H1 (cell line): Measurements from ENCODE around the gene CD200. TPM values are rescaled to one million over a fixed set of nuclear protein-coding genes. Genes with fewer than 3 reads are reported as not detected.

Experiments
- CTCF ChIA-PET: fragments of 300-600 bp; sonication (Branson Sonifier 250); formaldehyde crosslinking; loops from one replicate; lab custom pipeline; 2021; ENCODE audit not compliant: partially characterized antibody; lab: Charles Lee
- POLR2A ChIA-PET: fragments of 300-600 bp; sonication (Branson Sonifier 250); formaldehyde crosslinking; loops from one replicate; lab custom pipeline; 2021; ENCODE audit warnings: inconsistent platforms; ENCODE audit not compliant: partially characterized antibody; lab: Charles Lee
- DNase-seq, 2 experiments: peaks; one replicate each; pipeline versions ENCODE4 v3.0.0 to v3.0.0-alpha.2; 2010 to 2022; ENCODE audit warnings: low spot score in 2 of 2, low read depth in 1 of 2, mixed read lengths in 1 of 2
- FAIRE-seq: peaks from 2 replicates; lab custom pipeline; 2011; peaks lifted over from hg19 to GRCh38; lab: Jason Lieb, UNC
- H2AFZ ChIP-seq: 2 replicates; pipeline ENCODE4 v1.8.1; 2012; ENCODE audit warnings: low read length, inconsistent platforms
- H2AK5ac ChIP-seq: 2 replicates; pipeline ENCODE4 v1.6.1; 2013; ENCODE audit warnings: low read depth, low read length
- H2BK120ac ChIP-seq: replicated peaks from 2 replicates; pipeline ENCODE3; 2013; ENCODE audit warnings: low read depth, low read length, inconsistent platforms
- H2BK12ac ChIP-seq: 2 replicates; pipeline ENCODE4 v1.6.1; 2013; ENCODE audit warnings: low read depth, low read length
- H2BK15ac ChIP-seq: 2 replicates; pipeline ENCODE4 v1.6.1; 2013; ENCODE audit warnings: low read length
- H2BK20ac ChIP-seq: 2 replicates; pipeline ENCODE4 v1.6.1; 2013; ENCODE audit warnings: low read length
- H2BK5ac ChIP-seq: 2 replicates; pipeline ENCODE4 v1.6.1; 2013; ENCODE audit warnings: low read depth, low read length
- H3K14ac ChIP-seq: 2 replicates; pipeline ENCODE4 v1.6.1; 2013; ENCODE audit warnings: inconsistent platforms; ENCODE audit not compliant: insufficient read length
- H3K18ac ChIP-seq: 2 replicates; pipeline ENCODE4 v1.6.1; 2013; ENCODE audit warnings: low read length; ENCODE audit errors: extremely low read depth
- H3K23ac ChIP-seq: 2 replicates; pipeline ENCODE4 v1.6.1; 2013; ENCODE audit warnings: inconsistent platforms; ENCODE audit not compliant: insufficient read length
- H3K23me2 ChIP-seq: 2 replicates; pipeline ENCODE4 v1.6.1; 2013; ENCODE audit warnings: low read depth, low read length
- H3K27ac ChIP-seq: 2 replicates; pipeline ENCODE4 v1.6.1; 2011; ENCODE audit warnings: low read depth, low read length, inconsistent platforms
- H3K27me3 ChIP-seq, 4 experiments: replicated peaks in 1 of 4; 1 replicate in 1 of 4; 2 replicates in 3 of 4; pipeline versions ENCODE4 v1.6.1 to v1.8.1; 2011 to 2013; ENCODE audit warnings: low read length in 3 of 4, mild to moderate bottlenecking in 3 of 4, inconsistent platforms in 2 of 4, mixed read lengths in 2 of 4, moderate library complexity in 1 of 4; ENCODE audit not compliant: control insufficient read depth in 3 of 4, insufficient read depth in 3 of 4; ENCODE audit errors: extremely low read depth in 1 of 4
- H3K36me3 ChIP-seq, 4 experiments: 2 replicates each; pipeline versions ENCODE4 v1.6.1 to v1.8.1; 2011 to 2013; ENCODE audit warnings: mild to moderate bottlenecking in 4 of 4, low read length in 3 of 4, moderate library complexity in 2 of 4, control low read depth in 1 of 4, inconsistent platforms in 1 of 4; ENCODE audit not compliant: insufficient read depth in 4 of 4, control insufficient read depth in 2 of 4
- H3K4ac ChIP-seq: replicated peaks from 2 replicates; pipeline ENCODE3; 2013; ENCODE audit warnings: low read length, low read depth, mixed read lengths, inconsistent platforms; ENCODE audit not compliant: insufficient read length
- H3K4me1 ChIP-seq, 4 experiments: replicated peaks in 1 of 4; 1 replicate in 1 of 4; 2 replicates in 3 of 4; pipeline versions ENCODE4 v1.6.1 to v1.8.1; 2011 to 2013; ENCODE audit warnings: low read length in 3 of 4, inconsistent platforms in 2 of 4, mixed read lengths in 1 of 4; ENCODE audit not compliant: insufficient read depth in 4 of 4, control insufficient read depth in 3 of 4
- H3K4me2 ChIP-seq, 2 experiments: 2 replicates each; pipeline versions ENCODE4 v1.6.1 to v1.8.1; 2011 to 2013; ENCODE audit warnings: low read depth in 2 of 2, low read length in 2 of 2, control low read depth in 1 of 2, inconsistent platforms in 1 of 2, mild to moderate bottlenecking in 1 of 2; ENCODE audit not compliant: insufficient read depth in 1 of 2
- H3K4me3 ChIP-seq, 4 experiments: fragments of 200-600, 300-600 bp in 1 of 4; sonication (generic), shearing (Covaris generic), sonication (Bioruptor Twin) in 1 of 4; 2 replicates each; pipeline versions ENCODE4 v1.5.1 to v1.8.1; 2011 to 2016; ENCODE audit warnings: low read length in 4 of 4, low read depth in 3 of 4, control low read depth in 2 of 4, inconsistent platforms in 2 of 4, mild to moderate bottlenecking in 2 of 4, mixed read lengths in 1 of 4, moderate library complexity in 1 of 4; ENCODE audit not compliant: insufficient read depth in 2 of 4; ENCODE audit errors: extremely low read depth in 1 of 4
- H3K56ac ChIP-seq: replicated peaks from 2 replicates; pipeline ENCODE3; 2013; ENCODE audit warnings: low read depth, mild to moderate bottlenecking, mixed read lengths, low read length, inconsistent platforms; ENCODE audit not compliant: insufficient read length
- H3K79me1 ChIP-seq: 2 replicates; pipeline ENCODE4 v1.6.1; 2013; ENCODE audit warnings: low read depth, low read length, control low read depth
- H3K79me2 ChIP-seq, 2 experiments: 2 replicates each; pipeline versions ENCODE4 v1.6.1 to v1.8.1; 2012 to 2013; ENCODE audit warnings: low read length in 2 of 2, mild to moderate bottlenecking in 2 of 2, inconsistent platforms in 1 of 2; ENCODE audit not compliant: insufficient read depth in 2 of 2, control insufficient read depth in 1 of 2
- H3K9ac ChIP-seq, 4 experiments: replicated peaks in 1 of 4; 1 replicate in 1 of 4; 2 replicates in 3 of 4; pipeline versions ENCODE4 v1.6.1 to v1.8.1; 2011 to 2013; ENCODE audit warnings: low read depth in 3 of 4, low read length in 3 of 4, control low read depth in 2 of 4, mild to moderate bottlenecking in 2 of 4, moderate library complexity in 2 of 4, inconsistent platforms in 1 of 4; ENCODE audit errors: extremely low read depth in 1 of 4
- H3K9me3 ChIP-seq, 2 experiments: 2 replicates each; pipeline versions ENCODE4 v1.6.1 to v1.8.1; 2012 to 2013; ENCODE audit warnings: mild to moderate bottlenecking in 2 of 2, moderate library complexity in 2 of 2, control low read depth in 1 of 2, inconsistent platforms in 1 of 2, low read depth in 1 of 2, low read length in 1 of 2, mixed read lengths in 1 of 2; ENCODE audit not compliant: insufficient read depth in 2 of 2
- H4K20me1 ChIP-seq, 2 experiments: replicated peaks in 1 of 2; 2 replicates each; pipeline versions ENCODE3 to v1.8.1; 2011 to 2013; ENCODE audit warnings: inconsistent platforms in 2 of 2, low read length in 2 of 2, mild to moderate bottlenecking in 1 of 2; ENCODE audit not compliant: insufficient read depth in 2 of 2, control insufficient read depth in 1 of 2
- H4K5ac ChIP-seq: 2 replicates; pipeline ENCODE4 v1.6.1; 2013; ENCODE audit warnings: low read length, low read depth, mixed read lengths, inconsistent platforms; ENCODE audit not compliant: insufficient read length
- H4K8ac ChIP-seq: 2 replicates; pipeline ENCODE4 v1.8.0; 2013; ENCODE audit warnings: mild to moderate bottlenecking, moderate library complexity, low read length, inconsistent platforms; ENCODE audit not compliant: insufficient read depth; ENCODE audit errors: extremely low read depth
- H4K91ac ChIP-seq: replicated peaks from 2 replicates; pipeline ENCODE3; 2013; ENCODE audit warnings: low read length, mixed read lengths, inconsistent platforms; ENCODE audit not compliant: insufficient read length
- BCL11A ChIP-seq, 2 experiments: IDR thresholded peaks; one replicate each; pipeline ENCODE4 v1.6.1; 2011; ENCODE audit warnings: low read depth in 2 of 2, low read length in 2 of 2, mild to moderate bottlenecking in 2 of 2
- CHD1 ChIP-seq: IDR thresholded peaks from 2 replicates; pipeline ENCODE4 v1.6.1; 2012; ENCODE audit warnings: low read depth, low read length, improper control_type of control experiment
- CHD2 ChIP-seq: IDR thresholded peaks from 2 replicates; pipeline ENCODE4 v1.6.1; 2012; ENCODE audit warnings: low read length, improper control_type of control experiment
- GTF2F1 ChIP-seq: IDR thresholded peaks from 2 replicates; pipeline ENCODE4 v1.6.1; 2012; ENCODE audit warnings: low read depth, low read length, improper control_type of control experiment, borderline replicate concordance
- SUZ12 ChIP-seq: fragments of 200-600 bp; sonication (generic); IDR thresholded peaks from 2 replicates; pipeline ENCODE4 v1.6.1; 2012; ENCODE audit warnings: mild to moderate bottlenecking, inconsistent platforms, low read length, moderate library complexity, mixed read lengths
- WGBS, 2 experiments: shearing (Covaris generic) in 1 of 2; methylation state at CpG; one replicate each; pipeline versions ENCODE4 v1.1.6 to v1.1.7; 2013 to 2015; ENCODE audit warnings: low lambda C conversion rate in 2 of 2, mixed read lengths in 2 of 2, inconsistent platforms in 1 of 2, low coverage in 1 of 2, missing lambda C conversion rate in 1 of 2; ENCODE audit not compliant: insufficient replicate concordance in 2 of 2, insufficient coverage in 1 of 2, insufficient read length in 1 of 2; ENCODE audit errors: extremely low coverage in 1 of 2, missing lambda C conversion rate in 1 of 2; 5-methylcytosine and 5-hydroxymethylcytosine counted together
- polyA plus RNA-seq, 7 experiments: library from polyadenylated mRNA; depleted of rRNA in 3 of 7; stranded (reverse) in 5 of 7; unstranded in 2 of 7; fragments of >200 nt in 5 of 7; fragments of 200-250 nt in 2 of 7; gene quantifications; 1 replicate in 5 of 7; 2 replicates in 1 of 7; 4 replicates in 1 of 7; pipeline versions ENCODE4 v1.2.1 to v1.2.3, GENCODE V29; 2011 to 2013; ENCODE audit warnings: missing spikeins in 2 of 7, mixed read lengths in 2 of 7
- total RNA-seq: library from RNA; stranded (reverse); fragmentation: NEBNext Ultra II Directional; extraction: Animal tissue kit (Norgen Biotek cat#: 25700); gene quantifications from 2 replicates; pipeline ENCODE4 v1.2.1, GENCODE V29; 2021

Gene CD200
- total and polyA plus RNA-seq, 2 of the 8 experiments (the other 6 are each of a cell fraction or from before 2014, with no cell fraction given) = 45.8 to 50.2 TPM

GRCh38 chr3:112407214-112407887, 74.4 kb downstream of the CD200 start:
- Histone ChIP-seq H3K4me1 (peaks cover 0 to 14% (median 8%) of the 10 kb centered on the region in 4 experiments; a peak in 4 of 7 replicates), H3K27me3 (no peaks in the 10 kb centered on the region), H3K79me1 (no peaks in the 10 kb centered on the region), H3K14ac (no peak overlapping the region), H3K56ac (no peak overlapping the region), H3K4ac (no peak overlapping the region), H4K5ac (no peak overlapping the region), H2BK12ac (no peak overlapping the region)
- ChIA-PET CTCF (interaction anchor here (0.7 to 1.2 kb wide), 2 partner anchors 29 to 30 kb away, joined by 3 read pairs; no protein-coding TSS in a partner anchor), POLR2A (interaction anchor here (0.9 kb wide), 1 partner anchor 9 kb away, joined by 4 read pairs; no protein-coding TSS in a partner anchor)
- no peak for DNase-seq
- WGBS, 2 experiments = 86% methylated on average over 6 of the region's 6 CpGs; no CpG with 5 or more reads in 1 of the 2 experiments
- TF ChIP-seq GTF2F1 (no peak), SUZ12 (no peak), CHD2 (no peak), BCL11A (IDR thresholded peaks at IDR 0.05; ENCODE audit: low read depth in 2 of 2, low read length in 2 of 2) (no peak), CHD1 (no peak)
- TF ChIP-seq, all 59 proteins: peak for 0
- H3K9me3 ChIP-seq = no peaks in the 10 kb centered on the region
- H2BK120ac ChIP-seq = peak overlapping the region; percentile 59
- H2BK5ac ChIP-seq = peak overlapping the region; percentile 45; the same call in 1 of the 2 replicates
- no peak overlapping the region for H3K9ac ChIP-seq
- H2AFZ ChIP-seq = peak overlapping the region; percentile 11; the same call in 1 of the 2 replicates
- H3K79me2 ChIP-seq = no peaks in the 10 kb centered on the region
- no peak overlapping the region for H3K27ac ChIP-seq
- no peak overlapping the region for H3K4me3 ChIP-seq
- no peak overlapping the region for H3K23ac ChIP-seq
- H2BK15ac ChIP-seq = no peak overlapping the region
- H4K91ac ChIP-seq = no peak overlapping the region
- no peak overlapping the region for H3K4me2 ChIP-seq
- H3K18ac ChIP-seq = no peak overlapping the region
- no peaks in the 10 kb centered on the region for H3K36me3 ChIP-seq
- H4K20me1 ChIP-seq = no peaks in the 10 kb centered on the region
- H3K23me2 ChIP-seq = no peaks in the 10 kb centered on the region
- no peak overlapping the region for H2BK20ac ChIP-seq
- no peak overlapping the region for H2AK5ac ChIP-seq
- no peak overlapping the region for H4K8ac ChIP-seq
- FAIRE-seq = no peak
